OCI-LY7 (cell line): ENCODE measurements around the gene AK5. TPM values are rescaled to one million over a fixed set of nuclear protein-coding genes. Genes with fewer than 3 reads are reported as not detected.

Experiments
- BruUV-seq: library from RNA; stranded (reverse); fragments of 400-500 nt; replicated peaks from 2 replicates; lab custom pipeline; 2021; lab: Mats Ljungman, UMichigan
- CTCF ChIA-PET: fragments of 300-600 bp; sonication (Branson Sonifier 250); formaldehyde crosslinking; loops from one replicate; lab custom pipeline; 2022; ENCODE audit warnings: antibody characterized with exemption; ENCODE audit not compliant: unreplicated experiment; lab: Charles Lee
- POLR2A ChIA-PET: fragments of 300-600 bp; sonication (Branson Sonifier 250); formaldehyde crosslinking; loops from one replicate; lab custom pipeline; 2022; ENCODE audit warnings: antibody characterized with exemption; lab: Charles Lee
- DNase-seq: peaks from one replicate; pipeline ENCODE4 v3.0.0-alpha.2; 2015; ENCODE audit warnings: low spot score
- H2AFZ ChIP-seq: fragments of 200-600 bp; sonication (generic), shearing (Covaris generic); 2 replicates; pipeline ENCODE4 v1.6.1; 2014; ENCODE audit warnings: mild to moderate bottlenecking, antibody characterized with exemption, low read length, moderate library complexity
- H3K27ac ChIP-seq: fragments of 200-600 bp; sonication (generic); 2 replicates; pipeline ENCODE4 v1.5.1; 2014; ENCODE audit warnings: mixed run types, low read depth, mild to moderate bottlenecking, moderate library complexity, low read length, inconsistent platforms; ENCODE audit not compliant: poor library complexity, severe bottlenecking
- H3K36me3 ChIP-seq: fragments of 200-600 bp; sonication (generic); 2 replicates; pipeline ENCODE4 v1.6.1; 2014; ENCODE audit warnings: mild to moderate bottlenecking, antibody characterized with exemption, low read length, moderate library complexity, mixed read lengths; ENCODE audit not compliant: insufficient read depth
- H3K4me1 ChIP-seq: fragments of 200-600 bp; sonication (generic); 2 replicates; pipeline ENCODE4 v1.5.1; 2014; ENCODE audit warnings: mild to moderate bottlenecking, low read length; ENCODE audit not compliant: insufficient read depth, poor library complexity, severe bottlenecking
- H3K4me2 ChIP-seq: fragments of 200-600 bp; sonication (generic); 2 replicates; pipeline ENCODE4 v1.6.1; 2014; ENCODE audit warnings: mild to moderate bottlenecking, low read length
- H3K4me3 ChIP-seq: fragments of 200-600 bp; sonication (generic); 2 replicates; pipeline ENCODE4 v1.5.1; 2014; ENCODE audit warnings: mild to moderate bottlenecking, low read depth, low read length; ENCODE audit not compliant: poor library complexity, severe bottlenecking
- H3K79me2 ChIP-seq: fragments of 200-600 bp; sonication (generic); 2 replicates; pipeline ENCODE4 v1.6.1; 2016; ENCODE audit warnings: low read depth, mild to moderate bottlenecking, low read length, moderate library complexity, mixed read lengths; ENCODE audit not compliant: insufficient read depth
- H3K9me2 ChIP-seq: fragments of 200-600 bp; sonication (generic); 2 replicates; pipeline ENCODE4 v1.6.1; 2016; ENCODE audit warnings: mild to moderate bottlenecking, low read length, mixed read lengths; ENCODE audit not compliant: insufficient read depth
- H3K9me3 ChIP-seq: fragments of 200-600 bp; sonication (generic); 2 replicates; pipeline ENCODE4 v1.6.1; 2014; ENCODE audit warnings: mild to moderate bottlenecking, mixed run types, low read length, mixed read lengths
- H4K20me1 ChIP-seq: fragments of 200-600 bp; sonication (generic); 2 replicates; pipeline ENCODE4 v1.6.1; 2014; ENCODE audit warnings: mild to moderate bottlenecking, antibody characterized with exemption, low read length, moderate library complexity, mixed read lengths; ENCODE audit not compliant: insufficient read depth
- CTCF ChIP-seq: fragments of 200-600 bp; sonication (generic); conservative IDR thresholded peaks from 2 replicates; pipeline ENCODE4 v1.5.1; 2014; ENCODE audit warnings: mild to moderate bottlenecking, antibody characterized with exemption, low read length, moderate library complexity, mixed read lengths
- EZH2phosphoT487 ChIP-seq: fragments of 200-600 bp; sonication (generic); IDR thresholded peaks from 2 replicates; pipeline ENCODE4 v1.6.1; 2018; ENCODE audit warnings: low read depth, borderline replicate concordance, mild to moderate bottlenecking, mixed run types, antibody characterized with exemption, low read length, moderate library complexity, mixed read lengths
- intact Hi-C: fragments of 100-400 bp; cut with micrococcal nuclease; formaldehyde crosslinking; loops from one replicate; pipeline ENCODE4 v1.10.0; 2022; ENCODE audit not compliant: unreplicated experiment
- total RNA-seq, 2 experiments: library from RNA; depleted of rRNA in 1 of 2; stranded (reverse); fragments of >200 nt in 1 of 2; shearing (Covaris generic) in 1 of 2; gene quantifications; 2 replicates each; pipeline ENCODE4 v1.2.3, GENCODE V29; 2014 to 2022

The AK5 gene
- total RNA-seq, 2 experiments from 2014 or later: not detected

GRCh38 chr1:77471691-77472090, 189.9 kb downstream of the AK5 start:
- POLR2A ChIA-PET: no interaction called here
- Histone ChIP-seq H3K9me2 (no peaks in the 10 kb centered on the region), H3K27ac (no peak overlapping the region), H3K4me3 (no peak overlapping the region), H3K9me3 (no peaks in the 10 kb centered on the region), H2AFZ (no peak overlapping the region), H3K79me2 (no peaks in the 10 kb centered on the region), H4K20me1 (no peaks in the 10 kb centered on the region), H3K4me2 (no peak overlapping the region), H3K4me1 (no peaks in the 10 kb centered on the region), H3K36me3 (no peaks in the 10 kb centered on the region)
- intact Hi-C loops: no loop called here
- DNase-seq: no peak
- no TSS peak for BruUV-seq
- CTCF ChIA-PET: no interaction called here
- no peak for TF ChIP-seq CTCF
- no peak for TF ChIP-seq EZH2phosphoT487

- DNase-seq: no peak
- Histone ChIP-seq H3K4me2 (no peak overlapping the region), H4K20me1 (no peaks in the 10 kb centered on the region), H3K9me2 (no peaks in the 10 kb centered on the region), H3K27ac (no peak overlapping the region), H2AFZ (no peak overlapping the region), H3K4me3 (no peak overlapping the region), H3K36me3 (no peaks in the 10 kb centered on the region), H3K4me1 (no peaks in the 10 kb centered on the region), H3K9me3 (no peaks in the 10 kb centered on the region), H3K79me2 (no peaks in the 10 kb centered on the region)
- no TSS peak for BruUV-seq
- CTCF ChIA-PET: no interaction called here
- POLR2A ChIA-PET: interaction anchor here (0.5 kb wide), 1 partner anchor 587 kb away, joined by 3 read pairs; no protein-coding TSS in a partner anchor
- intact Hi-C loops: no loop called here
- TF ChIP-seq EZH2phosphoT487 (no peak), CTCF (no peak)
These were observed 191.9 kb downstream of the AK5 start for GRCh38 chr1:77473690-77474089.

- Histone ChIP-seq H3K4me3 (no peak overlapping the region), H3K4me1 (no peaks in the 10 kb centered on the region), H3K79me2 (no peaks in the 10 kb centered on the region), H2AFZ (no peak overlapping the region), H3K27ac (no peak overlapping the region), H3K36me3 (no peaks in the 10 kb centered on the region), H3K9me2 (no peaks in the 10 kb centered on the region), H3K4me2 (no peak overlapping the region), H4K20me1 (no peaks in the 10 kb centered on the region), H3K9me3 (no peaks in the 10 kb centered on the region)
- intact Hi-C loops: no loop called here
- POLR2A ChIA-PET: no interaction called here
- no TSS peak for BruUV-seq
- CTCF ChIA-PET: no interaction called here
- TF ChIP-seq EZH2phosphoT487 (no peak), CTCF (no peak)
- no peak for DNase-seq
These were observed 193.8 kb downstream of the AK5 start for GRCh38 chr1:77475641-77476040.
